Measurements from ENCODE around the gene ENPP3.
"Not testable (repeated sequence)": the region's sequence is repeated elsewhere in the genome, so short reads cannot be mapped to it uniquely, and the experiment has no call there.

Gene ENPP3

DNA sequence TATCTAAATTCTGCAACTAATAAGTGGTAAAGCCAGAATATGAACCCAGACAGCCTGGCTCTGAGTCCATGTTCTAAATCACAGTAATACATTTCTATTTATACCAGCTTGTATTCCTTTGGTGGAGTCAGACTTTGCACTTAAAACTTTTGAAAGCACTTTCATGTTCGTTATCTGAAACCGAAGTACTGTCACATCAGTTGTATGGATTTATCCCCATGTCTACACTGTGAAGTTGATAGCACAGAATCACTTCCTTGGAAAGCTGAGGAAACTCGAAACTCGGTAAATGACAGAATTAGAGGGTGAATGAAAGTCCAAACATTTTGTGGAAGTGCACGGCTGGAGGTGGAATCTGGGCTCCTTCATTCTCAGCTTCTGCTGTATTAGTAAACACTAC is 102.0 kb downstream of the ENPP3 start:
- no peak for DNase-seq (ENCODE audit: low spot score)

DNA sequence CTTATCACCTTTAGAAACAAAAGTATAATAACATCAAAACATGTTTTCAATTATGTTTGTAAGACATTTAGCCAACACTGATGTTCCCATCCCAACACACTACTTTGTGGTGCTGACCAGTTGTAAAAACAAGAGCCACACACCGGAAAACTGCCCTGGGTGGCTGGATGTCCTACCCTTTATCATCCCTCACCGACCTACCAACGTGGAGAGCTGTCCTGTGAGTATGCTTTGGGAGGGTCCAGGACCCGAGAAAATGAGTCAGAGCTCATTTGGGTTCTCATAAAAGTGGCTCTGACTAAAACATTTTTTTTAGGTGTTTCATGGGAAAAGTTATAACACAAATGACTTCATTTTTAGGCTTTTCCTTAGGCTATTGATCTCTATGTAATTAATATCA is 103.1 kb downstream of the ENPP3 start:
- DNase-seq (ENCODE audit: low spot score) = no peak

DNA sequence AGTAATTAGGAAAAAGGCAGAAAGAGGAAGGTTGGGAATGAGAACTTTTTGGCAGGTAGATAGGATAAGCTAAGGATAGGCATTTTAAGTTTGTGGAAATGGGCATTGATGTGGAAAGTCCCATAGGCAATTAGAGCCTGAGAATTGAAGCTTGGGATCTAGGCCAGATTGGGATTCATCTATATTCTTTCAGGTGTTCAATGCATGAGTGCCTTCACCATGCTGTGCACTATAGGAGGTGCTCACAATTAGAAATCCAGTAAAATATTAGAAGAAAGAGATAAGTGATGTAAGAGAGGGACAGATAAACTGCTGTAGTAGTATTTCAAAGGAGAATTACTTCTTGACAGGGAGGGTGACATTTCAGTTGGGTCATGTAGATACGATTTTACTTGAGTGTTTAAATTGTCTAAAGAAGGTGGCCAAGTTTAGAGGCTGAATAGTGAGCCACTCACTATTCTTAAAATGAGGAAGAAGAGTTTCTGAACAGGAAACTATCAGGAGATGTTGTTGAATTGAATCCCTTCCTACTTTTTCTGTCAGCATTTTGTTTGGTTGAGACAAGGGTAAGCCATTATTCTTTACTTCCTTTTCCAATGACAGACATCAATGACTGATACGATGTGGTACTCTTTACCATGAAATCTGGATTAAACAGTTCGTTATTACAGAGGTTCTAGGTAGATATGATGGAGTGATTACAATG is 104.7 kb downstream of the ENPP3 start:
- DNase-seq (ENCODE audit: low spot score) = no peak

DNA sequence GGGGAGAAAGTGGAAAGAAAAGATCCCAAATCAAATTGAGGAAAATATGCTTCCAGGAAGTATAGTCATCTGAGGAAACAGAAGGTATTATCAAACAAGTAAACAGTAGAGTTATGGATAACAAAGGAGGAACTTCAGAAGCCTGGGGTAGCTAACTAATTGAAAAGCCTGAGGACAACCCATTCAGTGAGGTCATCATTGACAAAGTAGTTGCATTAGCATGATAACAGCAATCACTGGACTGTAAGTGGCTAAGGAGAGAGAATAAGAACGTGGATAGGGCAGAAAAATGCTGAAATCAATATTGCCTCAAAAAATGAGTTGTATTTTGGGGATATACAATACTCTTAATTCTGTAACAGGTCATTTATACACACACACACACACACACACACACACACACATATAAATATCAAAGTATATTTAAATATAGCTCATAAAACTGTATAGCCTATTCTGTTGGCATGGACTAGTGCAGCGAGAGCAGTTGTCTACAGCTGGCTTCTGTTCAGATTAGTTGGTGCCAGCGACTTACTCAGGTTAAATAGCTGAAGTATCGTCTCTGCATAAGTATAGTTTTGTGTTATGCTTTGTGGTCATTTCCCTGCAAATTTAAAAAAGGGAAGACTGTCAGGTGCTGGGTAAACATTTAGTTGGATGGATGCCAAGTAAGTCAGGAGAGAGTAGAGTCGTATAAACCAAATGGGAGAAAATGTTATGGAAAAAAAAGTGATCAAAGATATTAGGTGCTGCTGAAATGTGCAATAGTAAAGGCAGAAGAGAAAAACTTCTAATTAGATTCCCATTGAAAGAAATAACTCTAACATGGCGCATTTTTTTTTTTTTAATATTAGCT is 107.6 kb downstream of the ENPP3 start:
- DNase-seq (ENCODE audit: low spot score) = no peak

DNA sequence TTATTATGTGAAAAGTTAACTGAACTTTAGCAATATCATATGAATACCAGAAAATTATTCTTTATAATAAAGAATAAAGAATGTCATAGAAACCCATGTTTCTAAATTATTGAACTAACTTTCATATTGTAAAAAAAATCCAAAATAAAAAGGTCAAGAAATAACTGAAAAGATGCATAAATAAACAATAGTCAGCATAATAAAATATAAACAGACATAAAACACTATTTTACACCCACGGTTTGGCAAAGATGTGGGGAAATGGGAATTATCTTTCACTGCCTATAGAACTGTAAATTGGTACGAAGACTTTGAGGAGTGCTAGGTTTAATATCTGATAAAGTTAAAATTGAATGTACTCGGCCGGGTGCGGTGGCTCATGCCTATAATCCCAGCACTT is 108.4 kb downstream of the ENPP3 start:
- no peak for DNase-seq (ENCODE audit: low spot score)

DNA sequence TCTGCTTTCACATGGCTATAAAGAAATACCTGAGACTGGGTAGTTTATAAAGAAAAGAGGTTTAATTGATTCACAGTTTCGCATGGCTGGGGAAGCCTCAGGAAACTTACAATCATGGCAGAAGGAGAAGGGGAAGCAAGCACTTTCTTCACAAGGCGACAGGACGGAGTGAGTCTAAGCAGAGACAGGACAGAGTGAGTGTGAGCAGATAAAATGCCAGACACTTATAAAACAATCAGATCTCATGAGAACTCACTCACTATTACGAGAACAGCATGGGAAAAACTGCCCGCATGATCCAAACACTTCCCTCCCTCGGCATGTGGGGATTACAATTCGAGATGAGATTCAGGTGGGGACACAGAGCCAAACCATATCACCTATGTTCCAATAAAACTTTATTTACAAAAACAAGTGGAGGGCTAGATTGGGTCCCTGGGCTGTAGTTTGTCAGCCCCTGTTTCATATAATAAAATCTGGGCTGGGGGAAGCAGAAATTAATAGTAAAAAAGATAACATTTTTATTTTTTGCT is 110.8 kb downstream of the ENPP3 start:
- no peak for DNase-seq (ENCODE audit: low spot score)

DNA sequence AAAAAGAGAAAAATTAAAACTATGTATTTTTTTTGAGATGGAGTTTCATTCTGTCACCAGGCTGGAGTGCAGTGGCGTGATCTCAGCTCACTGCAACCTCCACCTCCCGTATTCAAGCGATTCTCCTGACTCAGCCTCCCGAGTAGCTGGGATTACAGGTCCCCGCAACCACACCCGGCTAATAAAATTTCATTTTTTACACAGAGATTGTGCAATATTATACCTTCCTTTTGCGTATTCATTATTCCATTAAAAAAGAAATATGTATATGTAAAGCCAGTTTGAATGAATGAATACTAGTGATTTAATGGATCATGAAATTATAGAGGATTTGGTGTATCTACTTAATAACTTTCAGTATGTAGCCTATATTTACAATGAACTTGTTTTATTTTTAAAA is 111.9 kb downstream of the ENPP3 start:
- no peak for DNase-seq (ENCODE audit: low spot score)

DNA sequence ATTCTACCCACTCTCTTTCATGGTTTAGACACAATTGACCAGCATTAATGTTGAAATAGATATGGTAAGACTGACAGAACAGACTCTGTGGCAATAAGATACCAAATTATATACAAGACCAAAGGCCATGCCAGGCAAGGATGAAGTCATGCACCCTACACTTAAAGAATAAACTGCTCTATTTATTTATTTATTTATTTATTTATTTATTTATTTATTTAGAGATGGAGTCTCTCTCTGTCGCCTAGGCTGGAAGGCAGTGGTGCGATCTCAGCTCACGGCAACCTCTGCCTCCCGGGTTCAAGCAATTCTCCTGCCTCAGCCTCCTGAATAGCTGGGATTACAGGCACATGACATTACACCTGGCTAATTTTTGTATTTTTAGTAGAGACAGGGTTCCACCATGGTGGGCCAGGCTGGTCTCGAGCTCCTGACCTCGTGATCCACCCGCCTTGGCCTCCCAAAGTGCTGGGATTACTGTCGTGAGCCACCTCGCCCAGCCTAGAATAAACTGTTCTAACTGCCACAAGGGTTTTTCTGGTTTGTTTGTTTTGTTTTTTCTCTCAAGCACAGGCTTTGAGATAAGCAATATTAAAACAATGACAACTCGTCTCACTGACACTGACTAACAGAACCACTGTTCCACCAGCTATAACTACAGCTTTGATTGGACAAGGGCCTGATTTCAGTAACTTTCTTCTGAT is 114.1 kb downstream of the ENPP3 start:
- not testable (repeated sequence) for DNase-seq (ENCODE audit: low spot score)

DNA sequence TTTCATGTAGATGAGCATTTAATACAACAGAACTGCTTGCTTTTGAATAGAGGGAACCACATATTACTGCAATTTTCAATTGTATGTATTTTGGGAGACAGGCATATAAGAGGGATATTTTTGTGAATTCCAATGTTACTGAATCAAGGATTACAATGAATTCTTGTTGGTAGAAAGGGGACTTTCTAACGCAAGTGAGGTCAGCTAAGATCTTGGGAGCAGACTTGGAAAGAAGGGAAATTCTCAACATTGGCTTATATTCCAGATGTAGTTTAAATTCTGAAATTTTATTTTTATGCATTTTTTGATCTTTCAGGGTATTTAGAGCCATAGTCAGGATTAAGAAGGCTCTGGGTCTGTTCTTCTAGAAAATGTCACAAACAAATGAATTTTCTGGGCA is 117.0 kb downstream of the ENPP3 start:
- DNase-seq (ENCODE audit: low spot score) = no peak

DNA sequence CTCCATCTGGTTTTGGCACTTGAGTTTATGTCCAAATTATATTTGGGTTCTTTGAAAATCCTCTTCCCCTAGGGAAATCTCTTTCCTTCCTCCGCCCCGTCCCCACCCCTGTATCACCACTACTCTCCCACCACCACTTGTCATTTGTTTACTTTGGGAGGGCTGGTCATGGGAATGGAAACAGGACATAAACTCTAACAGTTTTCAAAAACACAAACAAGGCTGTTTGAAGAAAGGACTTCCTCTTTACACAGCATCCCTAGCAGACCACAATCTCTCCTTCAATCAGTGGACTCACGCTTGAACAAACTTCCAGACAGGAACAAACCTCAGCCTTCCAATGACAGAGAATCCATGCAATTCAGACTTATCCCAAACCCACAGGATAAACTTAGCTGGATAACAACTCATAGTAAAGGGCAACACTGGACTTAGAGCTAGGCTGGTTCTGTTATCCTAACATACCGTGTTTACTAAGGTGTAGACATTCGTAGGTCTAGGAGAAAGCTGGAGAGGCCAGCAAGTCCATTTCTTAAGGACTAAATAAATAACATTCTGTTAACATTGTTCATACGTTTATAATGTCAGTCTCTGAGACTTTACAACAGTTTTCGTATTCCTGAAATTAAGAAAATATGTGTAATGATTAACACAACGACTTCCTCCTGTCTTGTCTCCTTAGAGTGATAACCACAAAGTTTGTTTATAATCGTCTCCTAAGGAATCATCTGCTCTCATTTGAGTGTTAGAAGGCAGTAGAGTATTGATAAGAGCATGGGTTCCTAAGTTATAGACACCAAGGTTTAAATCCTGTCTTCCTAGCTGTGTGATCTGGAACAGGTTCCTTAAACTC is 117.8 kb downstream of the ENPP3 start:
- DNase-seq (ENCODE audit: low spot score) = no peak

DNA sequence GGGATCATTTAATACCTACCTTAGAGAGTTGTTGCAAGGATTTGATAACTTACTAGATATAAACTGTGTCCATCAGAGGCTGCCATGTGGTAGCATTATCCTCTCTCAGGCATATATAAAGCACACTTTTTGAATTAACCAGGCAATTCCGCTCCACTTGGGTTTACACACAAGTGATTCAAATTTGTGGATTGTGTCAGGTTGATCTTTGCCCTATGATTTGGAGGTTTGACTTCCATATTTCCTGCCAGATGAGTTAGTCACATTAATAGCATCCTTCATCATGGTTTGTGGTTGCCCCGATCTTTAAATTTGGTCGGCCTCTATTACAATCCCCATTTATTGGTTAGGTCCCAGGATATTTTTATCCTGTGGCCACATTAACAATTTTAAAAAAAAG is 118.5 kb downstream of the ENPP3 start:
- peak; percentile 39 for DNase-seq (ENCODE audit: low spot score)

DNA sequence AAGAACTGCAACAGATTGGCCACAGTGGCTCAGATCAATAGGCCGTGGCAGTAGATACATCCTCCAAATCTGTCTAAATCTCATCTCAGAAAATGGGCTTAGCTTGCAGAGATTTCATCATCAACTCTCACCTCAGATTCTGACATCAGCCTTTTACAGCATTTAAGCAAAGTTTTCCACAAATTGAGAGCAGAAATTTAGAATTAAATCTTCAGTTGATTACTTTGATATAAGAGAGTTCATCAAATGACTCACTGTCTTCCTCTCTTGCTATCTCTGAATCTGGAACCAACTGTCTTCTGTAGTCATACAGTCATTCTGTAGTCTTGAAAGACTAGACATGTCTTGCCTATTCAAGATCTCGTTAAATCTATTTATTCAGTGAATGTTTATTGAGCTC is 118.9 kb downstream of the ENPP3 start:
- no peak for DNase-seq (ENCODE audit: low spot score)

DNA sequence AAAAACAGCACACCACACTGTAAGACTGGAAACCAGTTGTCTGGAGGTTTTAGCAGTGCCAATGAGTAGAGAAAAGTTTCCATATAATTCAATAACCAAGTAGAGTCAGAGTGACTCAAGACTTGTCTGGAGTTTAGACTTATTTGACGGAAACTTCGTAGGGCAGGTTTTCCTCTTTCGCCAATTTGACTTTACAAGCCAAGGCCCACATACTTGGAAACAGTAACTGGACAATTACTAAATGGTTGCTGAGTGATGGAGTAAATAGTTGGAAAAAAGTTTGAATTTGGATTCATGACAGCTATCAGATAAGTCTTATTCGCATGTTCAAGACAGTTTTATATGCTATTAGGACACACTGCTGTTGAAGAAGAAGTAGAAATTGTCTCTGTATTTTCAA is 121.8 kb downstream of the ENPP3 start:
- DNase-seq (ENCODE audit: low spot score) = no peak

DNA sequence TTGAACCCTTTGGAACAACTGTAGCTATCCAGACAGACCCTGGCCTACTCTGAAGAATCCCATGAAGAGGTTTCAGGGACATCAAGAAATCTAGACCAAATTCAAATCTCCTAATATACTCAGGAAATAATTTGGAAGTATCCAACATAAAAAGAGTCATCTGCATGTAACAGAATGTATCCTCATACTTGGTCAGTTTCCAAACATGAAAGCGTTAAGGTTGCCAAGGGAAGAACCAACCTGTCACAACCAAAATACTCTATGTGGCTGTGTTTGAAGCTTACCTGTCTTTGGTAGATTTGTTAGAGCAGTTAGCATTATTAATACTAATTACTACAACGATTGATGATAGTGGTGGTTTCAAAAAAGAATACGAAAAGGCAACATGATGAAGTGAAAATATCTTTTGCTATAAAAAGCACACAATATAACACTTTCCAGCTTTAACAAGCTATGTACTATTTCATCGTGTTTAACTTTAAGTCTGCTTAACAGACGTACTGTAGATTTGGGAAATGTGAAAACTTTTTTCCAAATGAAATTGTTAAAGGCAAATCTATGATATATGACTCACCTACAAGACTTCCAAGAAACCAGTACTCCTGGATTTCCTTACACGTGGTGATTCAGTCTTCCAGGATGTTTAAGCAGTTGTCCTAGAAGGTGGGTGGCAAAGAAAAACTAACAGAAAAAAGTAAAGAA is 124.1 kb downstream of the ENPP3 start:
- DNase-seq (ENCODE audit: low spot score) = peak; percentile 7

DNA sequence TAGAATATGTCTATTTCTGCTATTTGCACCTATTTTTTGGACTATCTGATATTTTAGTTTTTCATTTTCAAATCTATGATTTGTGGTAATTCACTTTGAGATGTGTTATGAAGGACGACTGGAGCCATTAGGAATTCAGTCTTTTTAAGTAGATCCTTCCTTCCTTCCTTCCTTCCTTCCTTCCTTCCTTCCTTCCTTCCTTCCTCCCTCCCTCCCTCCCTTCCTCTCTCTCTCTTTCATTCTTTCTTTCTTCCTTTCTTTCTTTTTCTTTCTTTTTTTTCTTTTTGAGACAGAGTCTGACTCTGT is 124.6 kb downstream of the ENPP3 start:
- DNase-seq (ENCODE audit: low spot score) = no peak

DNA sequence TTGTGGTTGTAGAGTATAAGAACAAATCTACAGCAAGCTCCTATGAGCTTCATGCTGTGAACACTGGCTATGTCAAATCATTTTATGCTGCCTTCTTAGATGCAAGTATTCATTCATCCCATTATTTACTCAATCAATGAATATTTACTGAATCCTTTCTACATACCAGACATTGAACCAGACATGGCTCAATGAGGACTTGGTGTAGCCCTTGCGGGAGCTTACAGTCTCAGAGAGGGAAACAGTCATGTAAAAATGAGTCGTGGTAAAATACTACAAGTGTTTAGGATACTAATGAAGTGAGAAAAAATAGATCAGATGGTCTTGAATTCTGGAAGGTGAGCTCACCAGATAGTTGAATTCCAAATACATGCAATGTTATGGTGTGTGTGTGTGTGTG is 125.9 kb downstream of the ENPP3 start:
- no peak for DNase-seq (ENCODE audit: low spot score)

DNA sequence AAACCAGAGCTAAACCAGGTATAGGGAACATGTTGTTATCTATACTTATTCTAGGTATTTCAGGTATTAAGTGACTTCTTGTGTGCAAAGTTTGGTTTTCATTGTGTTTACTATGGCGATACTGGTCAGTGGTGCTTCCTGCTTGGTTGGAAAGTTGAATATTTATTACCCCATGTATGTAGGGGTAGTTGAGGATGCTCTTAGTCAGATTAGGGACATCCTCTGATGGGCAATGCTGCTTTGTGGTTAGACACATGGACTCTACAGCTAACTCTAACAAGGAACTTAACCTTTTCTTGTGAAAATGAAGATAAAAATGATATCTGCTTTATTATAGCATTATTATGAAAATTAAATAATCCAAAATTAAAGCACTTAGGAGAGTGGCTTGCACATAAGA is 126.6 kb downstream of the ENPP3 start:
- no peak for DNase-seq (ENCODE audit: low spot score)

DNA sequence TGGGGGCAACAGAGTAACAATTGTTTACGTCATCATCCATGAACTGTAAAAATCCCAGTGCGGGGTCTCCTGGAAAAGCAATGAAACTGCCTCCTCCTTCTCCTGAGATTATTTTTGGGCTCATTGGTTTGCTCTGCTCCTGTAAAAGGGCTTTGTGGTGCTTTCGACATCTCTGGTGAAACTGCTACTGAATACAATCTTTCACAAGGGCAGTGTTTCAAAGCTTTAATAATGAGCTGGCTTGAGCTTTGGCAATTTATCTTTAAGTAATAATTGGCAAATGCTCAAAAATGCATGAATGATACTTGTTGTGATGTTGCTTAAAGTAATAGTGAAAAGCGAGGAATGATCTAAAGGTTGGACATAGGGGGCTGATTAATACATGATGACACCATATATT is 127.2 kb downstream of the ENPP3 start:
- DNase-seq (ENCODE audit: low spot score) = no peak

DNA sequence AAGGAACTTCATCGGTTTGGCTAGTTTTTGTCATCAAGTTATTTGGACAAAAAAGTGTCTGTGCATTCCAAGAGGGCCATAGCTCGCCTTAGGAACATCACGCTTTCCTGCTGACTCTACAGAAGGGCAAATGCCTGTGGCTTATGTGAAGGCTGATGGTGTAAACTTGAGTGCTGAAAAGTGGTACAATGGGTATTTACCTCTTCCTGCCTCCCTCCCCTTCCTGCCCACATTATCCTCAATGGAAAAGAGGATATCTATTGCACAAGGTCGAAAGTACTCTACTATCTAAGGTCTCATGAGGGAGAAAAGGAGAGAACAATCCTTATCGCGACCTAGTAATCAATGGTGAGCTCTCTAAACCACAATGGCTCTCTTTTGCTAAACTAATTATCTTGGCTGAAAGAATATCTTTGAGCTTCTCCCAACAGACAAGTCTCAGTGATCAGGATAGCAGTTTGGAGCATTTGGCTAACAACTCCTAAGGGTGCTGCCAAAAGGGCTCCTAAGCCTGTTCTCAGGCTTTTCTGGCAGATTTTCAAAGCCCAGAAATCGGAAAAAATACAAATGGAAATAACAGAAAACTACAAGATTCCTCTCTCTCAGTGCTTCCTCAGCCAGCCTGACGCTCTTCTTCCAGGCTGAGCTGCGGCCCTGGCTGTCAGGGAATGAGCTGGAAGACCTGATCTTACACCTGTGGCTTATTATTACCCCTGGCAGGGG is 128.1 kb downstream of the ENPP3 start:
- no peak for DNase-seq (ENCODE audit: low spot score)

DNA sequence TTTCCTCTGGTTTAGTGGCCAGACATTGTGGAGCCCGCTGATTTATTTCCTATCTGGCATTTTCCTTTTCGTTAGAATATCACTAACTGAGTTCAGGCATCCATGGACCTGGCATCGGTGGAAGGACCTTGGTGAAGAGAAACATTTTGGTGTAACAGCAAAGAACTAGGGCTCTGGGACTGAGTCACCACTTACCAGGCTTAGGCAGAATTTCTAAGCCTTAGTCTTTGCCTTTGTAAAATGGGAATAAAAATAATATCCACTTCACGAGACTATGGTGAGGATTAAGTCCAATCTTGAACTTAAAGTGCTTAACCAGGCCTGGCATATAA is 128.7 kb downstream of the ENPP3 start:
- DNase-seq (ENCODE audit: low spot score) = no peak

DNA sequence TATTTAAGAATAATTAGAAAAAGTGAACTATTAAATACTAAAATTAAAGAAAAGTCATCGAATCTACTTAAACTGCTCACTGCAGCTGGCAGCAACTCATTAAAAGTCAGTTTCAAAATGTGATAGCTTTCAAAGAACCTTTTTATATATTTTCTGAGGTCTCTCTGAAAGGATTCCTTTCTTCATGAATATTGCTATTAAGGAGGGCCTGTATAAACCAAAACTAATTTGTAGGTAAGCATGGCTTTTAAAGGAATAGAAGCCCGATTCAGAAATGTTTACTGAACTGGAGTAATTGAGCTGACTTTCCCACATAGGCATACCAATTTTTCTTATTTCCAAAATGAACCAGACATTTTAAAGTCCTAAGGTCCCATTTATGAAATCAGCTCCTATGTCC is 129.5 kb downstream of the ENPP3 start:
- DNase-seq (ENCODE audit: low spot score) = no peak
